ENCODE measurements around the gene WWC1.

DNA sequence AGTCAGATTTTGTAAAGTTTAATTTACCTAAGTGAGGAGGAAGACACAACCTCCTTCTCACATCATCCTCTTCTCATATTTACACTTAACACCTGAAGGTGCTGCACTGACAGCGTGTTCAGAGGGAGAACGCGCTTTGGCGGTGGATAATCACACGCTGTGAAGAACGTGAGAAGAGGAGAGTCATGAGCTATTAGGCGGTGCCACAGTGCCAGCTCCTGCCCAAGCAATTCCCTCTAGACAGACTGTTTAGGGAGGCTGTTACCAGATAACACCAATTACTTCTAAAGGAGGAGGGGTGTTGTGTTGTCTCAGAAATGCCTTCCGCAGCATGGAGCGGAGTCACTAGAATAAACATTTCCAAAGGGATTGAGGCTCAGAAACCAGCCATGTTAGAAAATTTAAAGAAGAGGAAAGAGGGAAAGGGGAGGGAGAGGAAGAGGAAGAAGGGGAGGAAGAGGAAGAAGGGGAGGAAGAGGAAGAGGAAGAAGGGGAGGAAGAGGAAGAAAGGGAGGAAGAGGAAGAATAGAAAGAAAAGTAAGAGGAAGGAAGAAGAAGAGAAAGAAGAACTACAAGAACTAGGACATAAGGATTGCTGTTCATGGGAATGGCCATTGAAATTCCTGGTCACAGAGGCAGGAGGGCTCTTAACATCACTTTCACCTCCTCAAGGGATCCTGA, 37.3 kb upstream of the WWC1 start:
- no peak for TF ChIP-seq EZH2 (IDR thresholded peaks at IDR 0.05; ENCODE audit: insufficient read depth, low read length)
- TF ChIP-seq, protein P1, sequence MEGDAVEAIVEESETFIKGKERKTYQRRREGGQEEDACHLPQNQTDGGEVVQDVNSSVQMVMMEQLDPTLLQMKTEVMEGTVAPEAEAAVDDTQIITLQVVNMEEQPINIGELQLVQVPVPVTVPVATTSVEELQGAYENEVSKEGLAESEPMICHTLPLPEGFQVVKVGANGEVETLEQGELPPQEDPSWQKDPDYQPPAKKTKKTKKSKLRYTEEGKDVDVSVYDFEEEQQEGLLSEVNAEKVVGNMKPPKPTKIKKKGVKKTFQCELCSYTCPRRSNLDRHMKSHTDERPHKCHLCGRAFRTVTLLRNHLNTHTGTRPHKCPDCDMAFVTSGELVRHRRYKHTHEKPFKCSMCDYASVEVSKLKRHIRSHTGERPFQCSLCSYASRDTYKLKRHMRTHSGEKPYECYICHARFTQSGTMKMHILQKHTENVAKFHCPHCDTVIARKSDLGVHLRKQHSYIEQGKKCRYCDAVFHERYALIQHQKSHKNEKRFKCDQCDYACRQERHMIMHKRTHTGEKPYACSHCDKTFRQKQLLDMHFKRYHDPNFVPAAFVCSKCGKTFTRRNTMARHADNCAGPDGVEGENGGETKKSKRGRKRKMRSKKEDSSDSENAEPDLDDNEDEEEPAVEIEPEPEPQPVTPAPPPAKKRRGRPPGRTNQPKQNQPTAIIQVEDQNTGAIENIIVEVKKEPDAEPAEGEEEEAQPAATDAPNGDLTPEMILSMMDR (IDR thresholded peaks at IDR 0.05; ENCODE audit: insufficient read depth, low read depth, low read length) = no peak
